HG03558 (cell line): ENCODE data around the gene MITF.

Experiments used
- ATAC-seq: cut with Tn5 transposase; IDR thresholded peaks from one replicate; pipeline ENCODE4 v1.9.1; 2021; ENCODE audit warnings: moderate number of reproducible peaks; ENCODE audit not compliant: unreplicated experiment; ENCODE audit errors: extremely low read depth

Gene MITF

GRCh38 chr3:69998759-69999139 is 259.5 kb downstream of the MITF start:
- ATAC-seq = no peak

DNA sequence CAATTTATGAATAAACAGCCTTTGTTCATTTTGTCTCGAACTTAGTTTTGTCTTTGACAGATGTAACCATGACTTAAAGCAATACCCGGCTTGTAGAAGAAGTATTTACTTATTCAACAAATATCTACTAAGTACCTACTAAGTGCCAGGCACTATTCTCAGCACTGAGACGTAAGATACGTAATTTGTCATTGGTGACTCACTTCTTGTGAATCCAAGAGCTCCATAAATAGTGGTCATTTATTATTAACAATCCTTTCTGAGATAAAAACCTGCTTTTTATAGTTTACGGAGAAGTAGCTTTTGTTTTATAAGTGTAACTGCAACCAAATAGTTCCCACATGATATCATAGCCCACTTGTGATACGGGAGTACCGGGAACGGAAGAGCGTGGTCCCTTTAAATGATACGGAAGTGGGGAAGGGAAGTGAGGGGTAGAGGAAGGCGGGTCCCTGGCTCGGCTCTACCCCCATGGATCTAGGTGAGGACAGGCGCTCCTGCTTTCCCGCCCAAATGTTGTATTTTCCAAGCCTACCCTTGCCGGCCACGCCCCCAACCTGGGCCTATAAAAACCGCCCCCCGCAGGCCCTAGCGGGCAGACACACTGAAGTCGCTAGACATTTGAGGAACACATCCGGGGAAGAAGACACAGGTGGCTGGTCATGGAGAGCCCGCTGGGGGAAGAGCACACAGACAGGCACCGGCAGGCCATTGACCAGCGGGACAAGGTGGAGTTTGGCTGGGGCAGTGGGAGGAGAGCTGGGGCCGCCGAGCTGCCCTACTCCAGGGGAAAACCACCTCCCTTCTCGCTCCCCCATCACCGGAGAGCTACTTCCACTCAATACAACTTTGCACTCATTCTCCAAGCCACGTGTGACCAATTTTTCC is 260.1 kb downstream of the MITF start, which contains the start of gene SAMMSON:
Gene SAMMSON (plus strand): TSS at position 594 of the 888 bp plus-strand sequence.
- no peak for ATAC-seq

DNA sequence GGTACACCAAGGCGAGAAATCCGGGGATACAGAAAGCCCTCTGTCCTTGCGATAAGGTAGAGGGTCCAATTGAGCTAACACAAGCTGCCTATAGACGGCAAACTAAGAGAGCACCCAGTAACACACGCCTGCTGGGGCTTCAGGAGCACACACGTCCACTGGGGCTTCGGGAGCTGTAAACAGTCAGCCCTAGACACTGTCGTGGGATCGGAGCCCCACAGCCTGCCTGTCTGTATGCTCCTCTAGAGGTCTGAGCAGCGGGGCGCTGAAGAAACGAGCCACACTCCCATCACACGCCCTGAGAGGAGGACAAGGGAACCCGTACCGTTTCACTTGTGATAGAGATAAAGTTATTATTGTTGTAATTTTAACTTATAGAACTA is 260.8 kb downstream of the MITF start:
- ATAC-seq = no peak

DNA sequence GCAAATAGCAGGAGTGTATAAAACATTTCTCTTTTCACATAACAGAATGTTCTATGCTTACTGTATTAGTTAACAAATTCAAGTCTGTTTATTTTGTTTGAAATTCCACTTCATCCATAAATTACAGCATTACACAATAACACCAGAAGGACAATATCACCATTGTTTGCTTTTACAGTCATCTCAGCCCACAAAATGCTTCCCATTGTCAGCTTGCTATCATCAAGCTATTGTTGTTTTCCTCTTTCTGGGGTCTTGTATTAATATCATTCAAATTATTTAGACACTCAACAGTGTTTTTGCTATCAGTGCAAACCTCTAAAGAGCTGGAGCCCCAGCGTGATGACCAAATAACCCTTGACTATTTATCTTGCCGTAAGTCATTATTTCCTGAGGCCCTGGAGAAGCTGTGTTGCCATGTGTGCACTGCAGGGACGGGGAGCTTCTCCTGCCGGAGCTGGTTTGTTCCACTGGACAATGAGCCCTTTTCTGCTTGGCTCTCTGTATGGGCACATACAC is 261.4 kb downstream of the MITF start:
- ATAC-seq = no peak

GRCh38 chr3:70003119-70003518 is 263.9 kb downstream of the MITF start:
- ATAC-seq = no peak

DNA sequence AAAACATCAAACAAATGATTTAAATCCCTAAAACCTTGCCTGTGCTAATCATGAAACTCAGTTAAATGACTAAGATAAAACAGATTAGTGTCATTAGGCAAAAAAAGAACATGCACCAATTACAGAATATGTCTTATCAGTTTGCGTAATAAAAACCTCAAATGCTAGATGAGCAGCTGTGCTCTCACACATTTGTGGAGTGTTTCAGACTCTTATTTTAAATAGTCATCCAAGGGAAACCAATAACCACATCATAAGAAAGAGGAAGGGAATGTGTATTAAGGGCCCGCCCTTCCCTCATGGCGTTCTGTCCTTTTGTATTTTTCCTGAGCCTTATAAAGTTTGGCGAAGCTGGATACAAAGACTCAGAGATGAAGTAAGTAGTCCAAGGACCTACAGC is 266.8 kb downstream of the MITF start:
- no peak for ATAC-seq

DNA sequence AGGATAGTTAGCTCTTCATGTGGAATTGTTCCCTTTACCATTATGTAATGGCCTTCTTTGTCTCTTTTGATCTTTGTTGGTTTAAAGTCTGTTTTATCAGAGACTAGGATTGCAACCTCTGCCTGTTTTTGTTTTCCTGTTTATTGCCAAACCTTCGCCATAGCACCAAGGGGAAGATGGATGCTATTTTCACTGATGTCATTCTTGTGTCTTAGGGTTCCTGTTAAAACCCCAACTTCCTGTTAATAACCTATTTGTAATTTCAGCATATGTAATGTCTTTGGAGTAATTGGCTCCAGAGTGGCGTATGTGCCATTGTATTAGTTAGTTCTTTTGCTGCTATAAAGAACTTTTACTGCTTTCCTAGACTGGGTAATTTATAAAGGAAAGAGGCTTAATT is 271.1 kb downstream of the MITF start:
- no peak for ATAC-seq

GRCh38 chr3:70011582-70011981 is 272.3 kb downstream of the MITF start:
- no peak for ATAC-seq
